ENCODE results near the gene MIAT.
A peak's percentile ranks its signal among the peaks of the same experiment; 100 is the strongest.
"Not testable (repeated sequence)": the region's sequence is repeated elsewhere in the genome, so short reads cannot be mapped to it uniquely, and the experiment has no call there.

Gene MIAT

GRCh38 chr22:26656891-26657851, at the start of gene MIAT:
TSS of gene MIAT (plus strand) at chr22:26657588.
- DNase-seq, result peak; percentile 24 to 48

GRCh38 chr22:26608129-26608528, 49.3 kb upstream of the MIAT start:
- DNase-seq, result no peak

- DNase-seq, result no peak
Measured at GRCh38 chr22:26609287-26609686, 48.1 kb upstream of the MIAT start.

DNA sequence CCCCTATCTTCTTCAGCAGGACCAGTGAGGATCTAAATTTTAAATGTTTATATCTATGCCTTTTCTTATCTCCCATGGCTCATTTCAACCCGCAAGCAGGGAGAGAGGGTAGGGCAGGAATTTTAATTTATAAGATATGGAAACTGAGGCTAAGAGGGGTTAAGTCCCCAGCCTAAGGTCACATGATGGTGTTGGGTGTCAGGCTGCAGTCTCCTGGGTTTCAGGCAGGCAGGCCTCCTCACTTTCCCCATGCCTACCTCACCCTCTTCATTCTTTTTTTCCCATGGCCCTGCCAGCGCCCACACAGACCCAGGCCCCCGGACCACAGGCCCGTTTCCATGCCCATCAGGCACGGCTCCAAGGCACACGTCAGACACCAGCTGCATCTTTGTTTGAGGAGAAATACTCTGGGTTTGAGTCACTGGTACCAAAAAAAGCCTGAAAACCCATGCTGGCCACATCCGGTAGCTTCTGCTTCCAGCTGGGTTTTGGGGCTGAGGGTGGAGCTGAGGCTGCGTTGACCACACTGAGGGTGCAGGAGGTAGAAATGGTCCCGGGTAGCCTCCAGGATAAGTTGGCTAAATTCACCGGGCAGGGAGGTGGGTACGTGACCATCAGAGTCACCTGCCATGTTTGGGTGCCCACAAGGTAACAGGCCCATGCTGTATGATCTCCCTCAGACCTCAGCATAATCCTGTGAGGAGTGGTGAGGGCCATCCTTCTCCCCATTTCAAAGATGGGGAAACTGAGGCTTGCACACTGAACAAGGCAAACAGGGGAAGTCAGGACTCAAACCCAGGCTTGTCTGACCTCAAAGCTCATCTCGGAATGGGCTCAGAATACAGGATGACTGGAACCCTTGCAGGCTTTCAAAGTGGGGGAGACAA, 47.1 kb upstream of the MIAT start:
- DNase-seq, result peak in 1 of 2 donors; percentile 24

DNA sequence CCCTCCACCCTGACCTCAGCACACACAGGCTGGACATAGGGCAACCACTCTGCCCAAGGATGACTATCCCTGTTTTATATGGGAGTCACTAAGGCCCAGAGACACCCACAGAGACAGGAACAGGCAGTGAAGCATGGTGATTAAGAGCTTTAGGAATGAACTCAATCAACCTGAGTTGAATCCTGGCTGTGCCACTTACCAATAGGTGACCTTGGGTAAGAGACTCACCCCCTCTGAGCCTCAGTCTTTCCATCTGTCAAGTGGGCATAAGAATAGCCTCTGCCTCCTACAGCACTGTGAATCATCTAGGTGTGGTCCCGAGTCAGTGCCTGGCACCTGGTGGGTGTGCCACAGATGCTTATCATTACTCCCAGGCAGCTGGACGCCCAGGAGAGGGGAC, 46.4 kb upstream of the MIAT start:
- no peak for DNase-seq

- DNase-seq, result no peak
Measured at GRCh38 chr22:26612652-26613051, 44.7 kb upstream of the MIAT start.

- not testable (repeated sequence) for DNase-seq
Measured at GRCh38 chr22:26613753-26614152, 43.6 kb upstream of the MIAT start.

DNA sequence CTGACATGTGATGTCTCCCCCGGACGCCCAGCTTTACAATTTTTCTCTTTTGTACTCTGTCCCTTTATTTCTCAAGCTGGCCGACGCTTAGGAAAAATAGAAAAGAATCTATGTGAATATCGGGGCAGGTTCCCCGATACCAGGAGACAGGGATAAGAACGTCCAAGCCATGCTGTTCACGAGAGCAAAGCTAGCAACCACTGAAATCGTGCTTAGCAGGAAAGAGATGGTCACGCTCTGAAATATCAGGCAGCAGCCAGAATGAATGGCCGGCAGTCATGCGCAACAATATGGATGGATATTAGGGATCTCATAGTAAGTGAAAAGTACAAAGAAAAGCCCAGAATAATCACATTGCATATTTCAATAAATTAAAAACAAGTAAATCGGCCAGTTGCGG, 43.1 kb upstream of the MIAT start:
- DNase-seq, result no peak

GRCh38 chr22:26615149-26615548, 42.2 kb upstream of the MIAT start:
- DNase-seq, result no peak

GRCh38 chr22:26615830-26616435, 41.5 kb upstream of the MIAT start:
- no peak for DNase-seq

- DNase-seq, result no peak
Measured at GRCh38 chr22:26616650-26617049, 40.7 kb upstream of the MIAT start.

DNA sequence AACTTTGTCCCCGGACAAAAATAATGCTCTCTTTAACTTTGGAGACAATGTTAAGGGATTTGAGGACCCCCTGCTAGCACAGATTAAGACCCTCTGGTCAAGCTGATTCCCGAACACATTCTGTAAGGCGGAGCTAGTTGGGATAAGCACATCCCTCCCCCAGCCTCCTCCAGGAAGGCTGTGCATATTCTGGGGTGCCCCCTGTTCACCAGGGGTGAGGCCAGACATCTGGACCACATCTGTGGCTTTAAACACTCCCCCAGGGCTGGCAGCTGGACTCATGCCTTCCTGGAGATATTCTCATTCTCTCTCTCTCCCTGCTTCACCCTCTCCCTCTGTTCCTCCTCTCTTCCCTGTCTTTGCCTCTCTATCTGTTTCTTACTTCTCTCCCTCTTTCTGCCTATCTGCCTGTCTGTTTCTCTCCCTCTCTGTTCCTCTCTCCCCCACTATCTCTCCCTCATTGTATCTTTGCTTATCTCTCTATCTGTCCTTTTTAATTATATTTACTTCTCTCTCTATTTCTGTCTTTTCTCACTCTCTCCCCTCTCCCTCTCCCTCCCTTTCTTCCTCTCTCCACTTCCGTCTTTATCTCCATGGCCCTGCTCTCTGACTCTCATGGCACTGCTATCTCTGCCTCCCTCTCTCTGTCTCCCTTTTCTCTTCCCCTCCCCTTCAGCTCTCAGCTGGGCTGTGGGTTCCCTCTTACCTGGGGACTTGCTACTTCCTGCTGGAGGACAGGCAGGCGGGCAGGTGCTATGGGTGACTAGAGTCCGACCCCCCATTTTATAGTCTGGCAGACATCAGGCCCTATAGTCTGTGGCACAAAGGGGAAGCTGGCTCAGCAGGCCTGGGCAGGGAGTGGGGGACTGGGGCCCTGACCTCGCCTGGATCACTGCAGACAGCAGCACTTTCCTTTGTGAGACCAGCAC, 39.9 kb upstream of the MIAT start, which contains the start of gene CRYBB1:
CRYBB1 (minus strand) TSS at position 757 of the 929 bp plus-strand sequence. CDS start 1,708 bp downstream, outside the sequence.
- peak in 1 of 2 donors; percentile 21 for DNase-seq

GRCh38 chr22:26618455-26618854, 38.9 kb upstream of the MIAT start:
- DNase-seq, result no peak

DNA sequence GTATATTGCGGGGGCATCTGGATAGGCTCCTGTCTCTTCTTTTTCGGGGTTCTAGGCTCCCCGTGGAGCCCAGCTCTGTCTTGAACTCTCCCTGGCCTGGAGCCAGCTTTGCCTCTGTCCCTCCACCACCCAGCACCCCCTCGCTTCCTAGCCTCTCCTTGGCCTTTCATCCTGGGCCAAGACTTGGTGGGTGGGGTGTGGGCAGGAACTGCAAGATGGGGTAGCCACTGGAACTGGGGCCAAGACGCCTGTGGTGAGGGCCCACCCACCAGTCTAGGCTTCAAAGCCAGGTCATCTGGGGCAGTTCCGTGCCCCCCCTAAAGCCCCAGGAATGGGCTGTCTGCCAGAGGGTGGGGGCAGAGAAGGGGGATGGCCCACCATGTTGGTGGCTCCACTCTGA, 37.9 kb upstream of the MIAT start:
- no peak for DNase-seq

GRCh38 chr22:26620197-26620596, 37.2 kb upstream of the MIAT start:
- DNase-seq, result no peak

GRCh38 chr22:26621663-26622062, 35.7 kb upstream of the MIAT start, which contains the start of gene CRYBA4:
TSS of gene CRYBA4 (plus strand) at chr22:26621963. CDS start at chr22:26622597, 634 bp downstream.
- DNase-seq, result no peak

DNA sequence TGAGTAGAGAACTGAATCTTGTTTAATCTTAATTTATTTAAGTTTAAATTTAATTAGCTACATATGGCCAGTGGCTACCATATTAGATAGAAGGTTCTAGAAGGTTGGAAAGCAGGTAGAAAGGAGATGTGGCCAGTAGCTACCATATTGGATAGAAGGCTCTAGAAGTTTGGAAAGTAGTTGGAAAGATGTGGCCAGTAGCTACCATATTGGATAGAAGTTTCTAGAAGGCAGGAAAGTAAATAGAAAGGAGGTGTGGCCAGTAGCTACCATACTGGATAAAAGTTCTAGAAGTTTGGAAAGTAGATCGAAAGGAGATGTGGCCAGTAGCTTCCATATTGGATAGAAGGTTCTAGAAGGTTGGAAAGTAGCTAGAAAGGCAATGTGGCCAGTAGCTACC, 33.4 kb upstream of the MIAT start:
- no peak for DNase-seq

GRCh38 chr22:26624803-26625202, 32.6 kb upstream of the MIAT start:
- DNase-seq, result no peak

DNA sequence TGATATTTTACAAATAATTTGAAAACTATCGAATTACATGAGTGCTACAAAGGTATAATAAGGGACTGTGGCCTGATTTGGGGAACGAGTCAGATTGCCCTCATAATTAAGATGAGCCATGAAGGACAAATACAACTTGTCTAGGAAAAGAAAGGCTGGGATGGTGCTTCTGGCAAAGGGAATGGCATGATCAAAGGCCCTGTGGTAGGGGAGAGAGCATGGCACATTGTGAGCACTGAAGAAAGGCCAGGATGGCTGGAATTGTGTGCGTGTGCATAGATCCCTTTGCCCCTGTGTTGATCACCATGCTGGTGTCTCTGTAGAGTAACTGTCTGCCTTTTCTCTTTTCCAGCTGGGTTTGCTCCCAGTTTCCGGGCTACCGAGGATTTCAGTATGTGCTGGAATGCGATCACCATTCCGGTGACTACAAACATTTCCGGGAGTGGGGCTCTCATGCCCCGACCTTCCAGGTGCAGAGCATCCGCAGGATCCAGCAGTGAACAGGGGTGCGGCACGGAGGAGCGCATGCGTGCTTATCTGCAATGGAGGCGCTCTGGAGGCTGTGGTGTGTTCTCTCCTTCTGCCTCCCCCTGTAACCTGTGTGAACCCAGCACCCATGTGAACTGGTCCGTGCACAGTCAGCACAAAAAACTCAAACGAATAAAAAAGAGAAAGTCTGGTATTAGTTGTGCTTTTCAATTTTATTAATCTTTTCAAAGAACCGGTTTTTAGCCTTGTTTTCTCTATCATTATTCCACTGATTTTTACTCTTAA, 27.2 kb upstream of the MIAT start:
- no peak for DNase-seq

- no peak for DNase-seq
Measured at GRCh38 chr22:26631282-26631681, 26.1 kb upstream of the MIAT start.
